Glutamatergic neuron (in vitro differentiated cells): ENCODE data around the gene ST6GALNAC3. TPM values are rescaled to one million over a fixed set of nuclear protein-coding genes. Genes with fewer than 3 reads are reported as not detected.

ENCODE experiments used
- DNase-seq: peaks from one replicate; pipeline ENCODE4 v3.0.0; 2022
- H3K27ac Mint-ChIP-seq: one replicate; pipeline ENCODE4 v1.8.0; 2020; ENCODE audit warnings: mild to moderate bottlenecking, mixed read lengths, inconsistent platforms; ENCODE audit not compliant: unreplicated experiment
- H3K27me3 Mint-ChIP-seq: one replicate; pipeline ENCODE4 v1.8.0; 2020; ENCODE audit warnings: mild to moderate bottlenecking, moderate library complexity, mixed read lengths, inconsistent platforms; ENCODE audit not compliant: unreplicated experiment
- H3K36me3 Mint-ChIP-seq: one replicate; pipeline ENCODE4 v1.8.0; 2020; ENCODE audit warnings: mild to moderate bottlenecking, mixed read lengths, inconsistent platforms; ENCODE audit not compliant: unreplicated experiment
- H3K4me1 Mint-ChIP-seq: one replicate; pipeline ENCODE4 v1.8.0; 2020; ENCODE audit warnings: mild to moderate bottlenecking, low read depth, mixed read lengths, inconsistent platforms; ENCODE audit not compliant: unreplicated experiment
- H3K4me3 Mint-ChIP-seq: one replicate; pipeline ENCODE4 v1.8.0; 2020; ENCODE audit warnings: mild to moderate bottlenecking, mixed read lengths, inconsistent platforms; ENCODE audit not compliant: unreplicated experiment
- H3K9me3 Mint-ChIP-seq: one replicate; pipeline ENCODE4 v1.8.0; 2020; ENCODE audit warnings: mild to moderate bottlenecking, moderate library complexity, mixed read lengths, inconsistent platforms; ENCODE audit not compliant: unreplicated experiment
- CTCF ChIP-seq: fragments of 200-600 bp; sonication (generic); IDR thresholded peaks from one replicate; pipeline ENCODE4 v1.5.0; 2021; ENCODE audit not compliant: partially characterized antibody, unreplicated experiment
- total RNA-seq: library from RNA; stranded (reverse); fragmentation: NEBNext Ultra II Directional; extraction: Animal tissue kit (Norgen Biotek cat#: 25700); gene quantifications from one replicate; pipeline ENCODE4 v1.2.1, GENCODE V29; 2021; ENCODE audit not compliant: unreplicated experiment

ST6GALNAC3 gene
- total RNA-seq, 1 donor from 2014 or later, result 6.5 TPM

- H3K27me3 Mint-ChIP-seq, result peaks cover 2% of the 10 kb centered on the region
These were observed 27.0 kb downstream of the ST6GALNAC3 start for GRCh38 chr1:76101548-76101947.

GRCh38 chr1:76102046-76102445 is 27.5 kb downstream of the ST6GALNAC3 start:
- peaks cover 2% of the 10 kb centered on the region for H3K27me3 Mint-ChIP-seq
- H3K4me1 Mint-ChIP-seq, result no peaks in the 10 kb centered on the region
- no peak for DNase-seq
- H3K27ac Mint-ChIP-seq, result no peak overlapping the region
- H3K4me3 Mint-ChIP-seq, result no peak overlapping the region
- H3K36me3 Mint-ChIP-seq, result no peaks in the 10 kb centered on the region
- no peak for TF ChIP-seq CTCF
- H3K9me3 Mint-ChIP-seq, result no peaks in the 10 kb centered on the region

More at GRCh38 chr1:76101548-76101947, 27.0 kb downstream of the ST6GALNAC3 start:
- Mint-ChIP-seq H3K9me3 (no peaks in the 10 kb centered on the region), H3K27ac (no peak overlapping the region), H3K36me3 (no peaks in the 10 kb centered on the region), H3K4me3 (no peak overlapping the region), H3K4me1 (no peaks in the 10 kb centered on the region)
- no peak for TF ChIP-seq CTCF
- DNase-seq, result no peak

GRCh38 chr1:76103034-76103433 is 28.5 kb downstream of the ST6GALNAC3 start:
- TF ChIP-seq CTCF, result no peak
- Mint-ChIP-seq H3K9me3 (no peaks in the 10 kb centered on the region), H3K27ac (no peak overlapping the region), H3K36me3 (no peaks in the 10 kb centered on the region), H3K27me3 (peaks cover 2% of the 10 kb centered on the region), H3K4me3 (no peak overlapping the region), H3K4me1 (no peaks in the 10 kb centered on the region)
- DNase-seq, result no peak

GRCh38 chr1:76105372-76105771 is 30.8 kb downstream of the ST6GALNAC3 start:
- H3K27ac Mint-ChIP-seq, result no peak overlapping the region

GRCh38 chr1:76106251-76106650 is 31.7 kb downstream of the ST6GALNAC3 start:
- Mint-ChIP-seq H3K4me1 (no peaks in the 10 kb centered on the region), H3K27ac (no peak overlapping the region), H3K36me3 (no peaks in the 10 kb centered on the region), H3K27me3 (peaks cover 2% of the 10 kb centered on the region), H3K4me3 (no peak overlapping the region), H3K9me3 (peaks cover 2% of the 10 kb centered on the region)
- no peak for TF ChIP-seq CTCF
- DNase-seq, result no peak

More at GRCh38 chr1:76105372-76105771, 30.8 kb downstream of the ST6GALNAC3 start:
- H3K36me3 Mint-ChIP-seq, result no peaks in the 10 kb centered on the region
- no peak for TF ChIP-seq CTCF
- H3K27me3 Mint-ChIP-seq, result peaks cover 2% of the 10 kb centered on the region
- no peaks in the 10 kb centered on the region for H3K4me1 Mint-ChIP-seq
- no peaks in the 10 kb centered on the region for H3K9me3 Mint-ChIP-seq
- no peak overlapping the region for H3K4me3 Mint-ChIP-seq
- DNase-seq, result no peak
